Activated T-cell treated with anti-CD3 and anti-CD28 coated beads, Interleukin-2, amount 50 U/mL, for 48 hours (primary cell): ENCODE measurements around the gene PHF14.

Experiments
- DNase-seq, 2 experiments: peaks; one replicate each; pipeline ENCODE4 v3.0.0-alpha.2; 2020

Gene PHF14

DNA sequence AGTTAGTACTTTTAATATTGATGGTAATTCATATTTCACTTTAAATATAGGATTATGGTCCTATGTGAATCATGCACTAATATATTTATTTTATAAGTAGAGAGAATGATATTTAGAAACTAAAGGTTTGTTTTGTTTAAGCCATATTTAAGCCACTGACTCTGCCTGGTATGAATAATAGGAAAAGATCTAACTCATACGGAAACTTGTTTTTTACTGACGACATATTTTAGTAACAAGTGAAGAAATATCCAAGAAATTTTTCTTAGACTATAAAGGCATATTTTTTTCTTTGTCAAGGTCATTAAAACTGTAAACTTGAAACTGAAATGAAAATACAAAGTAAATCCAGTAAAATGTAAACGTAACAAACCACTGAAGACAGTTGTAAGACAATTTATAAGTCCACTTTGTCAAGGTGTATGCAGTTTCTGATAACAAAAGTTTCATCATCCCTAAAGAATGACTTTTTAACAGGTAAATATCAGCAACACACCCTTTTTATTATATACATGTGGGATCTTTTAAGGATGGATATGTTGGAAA lies 147.1 kb downstream of the PHF14 start:
- no peak for DNase-seq

DNA sequence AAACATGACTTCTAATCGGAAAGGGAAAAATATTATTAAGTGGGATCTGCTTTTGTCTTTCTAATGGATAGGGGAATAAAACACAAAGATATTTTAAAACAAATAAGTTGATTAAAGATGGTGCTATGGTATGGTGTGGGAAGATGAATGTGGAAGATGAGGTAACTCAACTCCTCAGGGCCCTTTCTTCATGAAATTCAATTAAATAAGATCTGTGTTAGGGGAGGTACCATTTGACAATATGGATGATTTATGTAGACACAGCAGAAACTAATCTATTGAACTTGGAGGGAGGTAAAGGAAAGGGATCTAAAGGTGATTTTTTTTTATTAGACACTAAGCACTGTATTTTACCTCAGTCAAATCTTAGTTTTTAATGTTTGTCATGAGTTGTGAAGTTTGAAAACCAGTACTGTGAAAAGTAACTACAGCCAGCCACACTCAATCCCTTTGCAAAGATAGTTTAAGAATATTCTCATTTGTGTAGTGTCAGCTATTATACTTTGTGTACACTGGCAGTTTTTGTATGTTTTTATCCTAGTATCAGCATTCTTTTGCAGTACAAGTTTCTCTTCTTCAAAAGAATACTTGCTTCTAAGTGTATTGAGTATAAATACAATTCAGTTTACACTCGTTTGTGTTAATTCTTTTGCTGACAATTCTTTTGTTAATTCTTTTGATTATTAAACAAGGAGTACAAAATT lies 151.3 kb downstream of the PHF14 start:
- no peak for DNase-seq

DNA sequence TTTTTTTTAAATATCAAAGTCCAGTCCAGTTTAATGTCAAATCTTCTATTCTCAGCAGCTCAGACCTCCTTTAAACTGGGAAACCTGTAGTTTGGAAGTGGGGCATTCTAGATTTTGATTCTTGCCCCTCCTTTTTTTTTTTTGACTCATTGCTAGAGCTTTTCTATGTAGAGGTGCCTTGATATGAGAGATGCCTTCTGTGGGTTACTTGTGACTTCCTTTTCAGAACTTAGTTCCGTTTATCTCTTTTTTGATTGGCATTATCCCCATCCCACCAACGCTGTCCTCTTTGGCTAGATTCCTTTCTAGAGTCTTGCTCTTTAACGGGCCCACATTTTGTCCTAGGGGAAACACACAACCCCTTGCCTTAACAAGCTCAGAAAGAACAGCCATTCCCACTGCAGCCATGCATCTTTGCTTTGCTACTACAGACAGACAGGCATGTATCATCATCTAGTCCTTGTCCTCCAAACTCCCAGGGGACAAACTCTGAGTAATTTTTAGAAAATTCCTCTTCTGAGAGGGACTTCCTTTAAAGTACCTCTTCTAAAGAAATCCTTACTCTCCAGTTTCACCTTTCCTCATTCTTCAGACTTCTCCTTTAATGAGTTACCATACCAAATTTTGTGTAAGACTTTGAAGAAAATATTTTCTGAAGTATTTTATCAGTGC lies 153.6 kb downstream of the PHF14 start:
- no peak for DNase-seq

DNA sequence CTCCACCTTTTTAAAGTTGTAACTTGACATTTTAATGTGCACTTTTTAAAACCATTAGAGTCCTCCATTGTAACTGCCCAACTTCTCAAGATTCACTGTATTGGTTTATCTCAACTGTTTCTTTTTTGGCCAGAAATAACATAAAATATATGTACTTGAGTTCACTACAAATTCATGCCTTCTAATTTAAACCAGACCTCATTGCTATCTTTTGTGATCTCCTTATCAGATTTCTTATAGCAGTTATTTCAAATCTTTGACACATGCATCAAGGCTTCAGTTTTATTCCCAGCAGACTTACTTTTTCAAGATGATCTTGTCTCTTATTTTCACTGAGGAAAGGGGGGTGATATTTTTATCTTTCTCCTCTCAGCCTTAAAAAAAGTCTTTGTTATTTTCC lies 154.3 kb downstream of the PHF14 start:
- DNase-seq: no peak

DNA sequence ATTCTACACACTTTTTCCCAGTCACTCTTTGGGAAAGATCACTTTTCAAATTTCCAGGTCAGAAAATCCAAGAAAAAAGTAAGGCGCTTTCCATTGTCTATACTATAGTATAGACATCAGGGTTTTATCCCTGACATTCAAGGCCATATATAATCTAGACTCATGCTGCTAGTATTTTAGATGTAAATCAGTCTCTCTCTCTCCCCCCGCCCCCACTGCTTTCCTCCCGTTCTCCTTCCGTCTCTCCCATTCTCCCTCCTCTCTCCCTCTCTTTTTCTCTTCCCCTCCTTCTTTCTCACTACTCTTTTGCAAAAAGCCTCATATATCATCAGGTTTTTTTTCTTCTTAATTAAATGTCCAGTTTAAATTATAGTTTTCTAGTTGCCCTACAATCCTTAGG lies 154.8 kb downstream of the PHF14 start:
- no peak for DNase-seq

DNA sequence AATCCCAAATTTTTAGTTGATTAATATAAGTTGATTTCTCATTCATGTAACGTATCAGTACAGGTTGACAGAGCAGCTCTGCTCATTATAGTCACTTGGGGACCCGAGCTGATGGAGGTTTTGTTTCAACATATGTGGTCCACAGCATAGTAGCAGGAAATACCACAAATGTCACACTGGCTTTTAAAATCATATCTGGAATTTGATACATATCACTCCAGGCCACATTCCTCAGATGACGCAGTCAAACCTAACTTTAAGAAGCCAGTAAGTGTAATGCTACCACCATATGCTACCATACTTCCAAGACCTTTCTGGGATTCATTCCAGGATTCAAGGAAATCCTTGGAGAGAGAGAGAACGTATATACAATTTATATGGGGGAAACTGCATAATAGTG lies 156.3 kb downstream of the PHF14 start:
- no peak for DNase-seq

DNA sequence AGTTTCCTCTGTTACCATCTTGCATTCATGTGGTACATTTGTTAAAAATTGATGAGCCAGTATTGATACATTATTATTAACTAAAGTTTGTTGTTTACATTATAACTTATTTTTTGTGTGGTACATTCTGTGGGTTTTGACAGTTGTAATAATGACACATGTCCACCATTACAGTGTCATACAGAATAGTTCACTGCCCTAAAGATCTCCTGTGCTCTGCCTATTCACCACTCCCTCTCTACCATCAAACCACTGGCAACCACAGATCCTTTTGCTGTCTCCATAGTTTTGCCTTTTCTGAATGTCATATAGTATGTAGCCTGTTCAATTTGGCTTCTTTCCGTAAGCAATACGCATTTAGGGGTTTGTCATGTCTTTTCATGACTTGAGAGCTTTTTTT lies 156.9 kb downstream of the PHF14 start:
- no peak for DNase-seq

DNA sequence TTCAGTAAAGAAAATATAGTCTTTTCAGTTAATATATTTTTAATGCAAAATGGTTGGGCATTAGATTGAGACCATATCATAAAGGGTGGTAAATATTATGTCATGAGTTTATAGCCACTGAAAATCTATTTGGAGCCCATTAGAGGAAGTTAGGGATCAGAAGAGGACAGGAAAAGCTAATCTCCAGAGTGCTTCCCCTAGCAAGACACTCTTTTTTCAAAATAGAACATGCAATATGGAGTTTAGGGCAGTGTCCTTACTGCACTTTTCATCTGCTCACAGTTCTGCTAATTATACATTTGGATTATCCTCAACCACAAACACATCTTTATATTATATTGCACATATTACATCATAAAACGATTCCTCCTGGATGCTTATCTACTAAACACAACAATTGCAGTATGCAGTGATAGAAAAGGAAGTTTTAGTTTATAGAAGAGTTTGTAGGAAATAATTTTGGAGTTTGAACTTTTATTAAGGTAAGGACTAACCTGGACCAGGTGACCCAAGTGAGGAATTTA lies 159.8 kb downstream of the PHF14 start:
- DNase-seq: no peak

DNA sequence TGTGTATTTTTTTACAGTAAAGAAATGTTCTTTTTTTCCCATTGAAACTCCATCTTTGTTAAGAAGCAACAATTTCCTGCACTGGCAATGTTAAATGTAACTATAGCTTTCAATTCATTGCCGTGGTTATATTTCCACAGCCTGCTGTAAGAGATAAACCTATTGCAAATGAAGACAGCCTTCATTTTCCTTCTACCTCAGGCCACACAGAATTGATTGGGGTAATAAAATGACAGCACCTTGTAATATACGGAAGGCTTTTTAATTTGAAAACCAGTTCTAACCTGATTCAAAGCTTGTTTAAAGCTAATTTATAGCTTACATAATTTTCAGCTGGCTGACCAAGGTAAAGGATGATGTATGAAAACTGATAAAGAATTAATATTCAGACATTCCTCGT lies 161.9 kb downstream of the PHF14 start:
- no peak for DNase-seq

DNA sequence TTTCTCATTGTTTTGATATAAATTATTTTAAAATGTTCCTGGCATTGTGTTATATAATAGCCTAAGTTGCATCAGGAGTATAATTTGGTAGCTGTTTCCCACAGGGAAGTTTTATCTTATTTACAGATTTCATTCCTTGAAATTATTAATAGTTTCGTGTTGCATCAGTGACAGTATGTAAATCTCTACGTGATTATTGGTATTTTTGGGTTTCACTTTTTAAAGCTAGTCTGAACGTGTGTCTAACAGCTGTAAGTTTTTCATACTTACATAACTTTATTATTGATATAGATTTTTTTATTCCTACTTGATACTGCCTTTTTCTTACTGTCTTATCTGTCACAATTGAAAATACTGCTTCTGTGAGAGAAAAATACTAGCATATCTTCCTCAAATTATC lies 167.9 kb downstream of the PHF14 start:
- DNase-seq: no peak

DNA sequence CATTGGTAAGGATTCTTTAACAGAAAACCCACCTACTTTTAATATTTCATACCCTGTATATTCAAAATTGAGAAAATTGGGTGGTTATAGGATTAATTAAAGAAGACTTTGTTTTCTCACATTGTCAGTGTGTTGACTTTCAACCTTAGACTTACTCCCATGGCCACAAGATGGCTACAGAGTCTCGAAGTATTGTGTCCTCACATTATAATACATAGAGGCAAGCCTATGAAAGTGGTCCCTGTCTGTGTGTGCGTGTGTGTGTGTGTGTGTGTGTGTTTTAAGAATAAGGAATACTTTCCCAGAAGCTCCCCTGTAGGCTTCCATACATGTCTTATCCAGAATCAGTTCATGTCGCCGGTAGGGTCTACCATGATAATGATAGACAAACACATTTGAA lies 180.0 kb downstream of the PHF14 start:
- DNase-seq: no peak

DNA sequence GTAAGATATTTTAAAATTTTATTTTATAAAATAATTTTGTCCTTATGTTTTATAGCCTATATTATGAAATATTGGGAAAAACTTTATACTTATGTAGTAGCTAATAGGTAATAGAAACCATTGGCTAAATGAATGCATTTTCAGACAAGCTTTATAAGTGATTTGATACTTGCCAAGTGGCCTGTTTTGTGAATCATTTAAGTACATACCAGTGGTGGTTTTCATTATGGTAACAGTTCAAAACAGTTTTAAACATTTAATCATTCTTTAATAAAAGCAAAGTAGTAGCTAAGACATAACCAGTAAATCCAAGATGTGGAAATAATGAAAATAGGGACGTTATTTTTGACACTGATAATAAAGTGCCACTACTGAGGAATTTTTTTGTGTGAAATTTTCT lies 182.2 kb downstream of the PHF14 start:
- DNase-seq: no peak

DNA sequence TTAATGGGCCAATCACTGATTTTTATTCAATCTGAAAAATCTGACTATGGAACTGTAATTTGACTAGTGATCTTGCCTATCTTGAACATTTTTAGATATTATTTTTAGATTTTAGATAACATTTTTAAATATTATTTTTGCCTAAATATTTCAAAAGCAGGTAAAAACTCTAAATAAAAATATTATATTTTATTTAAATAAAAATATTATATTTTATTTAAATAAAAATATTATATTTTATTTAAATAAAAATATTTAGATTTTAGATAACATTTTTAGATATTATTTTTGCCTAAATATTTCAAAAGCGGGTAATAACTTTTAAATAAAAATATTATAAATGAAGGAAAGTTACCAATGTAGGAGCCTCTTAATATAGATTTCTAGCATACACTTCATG lies 187.8 kb downstream of the PHF14 start:
- DNase-seq: no peak

DNA sequence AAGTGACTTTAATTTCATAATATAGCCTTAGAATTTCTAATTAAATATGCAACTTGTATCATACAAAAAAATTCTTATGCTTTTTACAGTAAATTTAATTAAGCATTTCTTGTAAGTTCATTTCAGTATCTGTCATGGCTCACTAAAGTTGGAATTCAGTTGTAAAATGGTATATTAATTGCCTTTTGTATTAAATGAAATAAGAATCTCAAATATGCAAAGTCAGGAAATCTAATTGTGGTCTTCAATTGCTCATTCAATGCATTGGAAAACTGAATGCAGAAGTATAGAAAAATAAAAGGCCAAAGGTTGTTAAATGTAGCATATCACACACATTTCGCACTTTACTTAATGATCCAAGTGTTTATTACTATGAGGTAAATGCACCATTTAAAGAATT lies 189.5 kb downstream of the PHF14 start:
- no peak for DNase-seq

DNA sequence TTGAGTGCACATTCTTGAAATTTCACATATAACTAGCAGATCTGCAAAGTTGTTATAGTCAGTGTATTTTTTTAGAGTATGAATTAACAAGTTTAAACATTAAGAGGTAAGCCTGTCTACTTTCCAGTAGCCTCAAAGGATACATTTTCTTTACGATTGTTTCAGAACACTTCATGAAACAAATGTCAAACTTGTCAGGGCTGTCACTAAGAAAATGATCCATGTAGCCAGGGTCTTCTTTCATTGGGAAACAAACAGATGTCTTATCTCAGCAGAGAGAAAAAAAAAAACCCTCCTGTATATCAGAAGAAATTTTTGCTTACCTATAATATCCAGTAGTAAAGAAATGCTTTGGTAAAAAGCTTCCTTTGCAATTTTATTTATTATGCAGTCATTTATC lies 192.4 kb downstream of the PHF14 start:
- no peak for DNase-seq

DNA sequence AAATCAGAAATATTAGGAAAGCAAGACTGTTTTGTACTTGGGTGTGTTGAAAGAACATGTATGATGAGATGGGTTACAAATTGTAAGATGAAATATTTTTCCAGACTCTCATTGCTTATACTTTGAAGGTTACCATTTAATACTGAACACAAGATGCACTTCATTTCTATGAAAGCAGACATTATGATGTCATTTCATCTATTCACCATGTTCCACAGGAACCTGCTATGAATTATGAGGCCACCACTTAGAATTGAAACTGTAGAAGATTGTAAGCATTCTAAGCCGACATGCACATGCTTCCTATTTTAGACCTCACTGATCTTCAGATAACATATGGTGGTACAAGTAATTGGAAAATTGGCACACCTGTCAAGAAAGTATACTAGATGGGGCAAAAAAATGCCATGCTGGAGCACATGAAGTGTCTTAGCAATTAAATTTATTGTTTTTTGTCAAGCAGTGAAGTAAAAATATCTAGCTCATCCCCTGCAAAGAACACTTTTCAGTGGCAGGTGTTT lies 195.0 kb downstream of the PHF14 start:
- DNase-seq: no peak

DNA sequence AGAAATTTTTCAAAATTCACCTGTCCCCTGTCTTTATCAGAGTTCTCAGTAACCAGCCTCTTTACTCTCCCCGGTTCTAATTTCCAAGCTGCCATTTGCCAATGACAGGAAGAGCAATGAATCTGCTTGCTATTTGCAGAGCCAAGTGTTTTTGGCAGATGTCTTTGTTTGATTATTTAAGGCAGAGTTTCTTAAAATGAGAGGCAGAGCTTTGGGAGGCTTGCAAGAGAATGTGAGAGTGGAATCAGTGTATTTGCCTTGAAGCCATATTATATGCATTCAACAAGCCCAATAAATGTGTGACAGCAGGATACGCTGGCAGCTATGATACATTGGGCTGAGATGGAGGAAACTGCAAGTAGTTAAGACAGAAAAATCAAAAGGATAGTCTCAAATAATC lies 196.5 kb downstream of the PHF14 start:
- DNase-seq: no peak

DNA sequence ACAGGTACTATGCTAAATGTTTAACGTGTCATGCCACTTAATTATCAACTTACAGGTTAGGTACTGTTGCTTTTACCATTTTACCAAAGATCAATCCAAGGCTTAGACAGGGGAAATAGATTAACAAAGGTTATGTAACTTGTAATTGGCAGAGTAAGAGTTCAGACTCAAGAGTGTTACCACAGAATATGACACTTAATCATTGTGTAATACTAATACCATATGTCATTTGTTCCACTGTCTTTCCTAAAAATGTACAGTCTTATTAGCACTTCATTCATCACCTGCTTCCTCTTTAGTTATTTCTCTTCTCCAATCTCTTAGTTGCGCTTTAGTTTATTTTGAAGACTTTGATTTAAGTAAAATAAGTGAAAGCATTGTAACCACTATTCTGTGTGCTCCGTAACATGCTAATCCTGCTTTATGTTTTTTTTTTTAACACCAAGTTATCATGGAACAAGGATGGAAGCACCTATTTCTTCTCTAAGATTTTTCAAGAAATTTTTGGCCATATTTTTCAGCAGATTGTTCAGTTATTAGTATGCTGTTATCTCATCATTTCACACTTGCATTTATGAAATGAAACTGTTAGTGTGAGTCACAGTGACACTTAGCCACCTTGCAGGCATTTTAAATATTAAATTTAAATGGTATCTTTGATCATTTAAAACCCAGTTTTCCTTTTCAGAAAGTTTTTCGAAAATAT lies 197.3 kb downstream of the PHF14 start:
- no peak for DNase-seq

DNA sequence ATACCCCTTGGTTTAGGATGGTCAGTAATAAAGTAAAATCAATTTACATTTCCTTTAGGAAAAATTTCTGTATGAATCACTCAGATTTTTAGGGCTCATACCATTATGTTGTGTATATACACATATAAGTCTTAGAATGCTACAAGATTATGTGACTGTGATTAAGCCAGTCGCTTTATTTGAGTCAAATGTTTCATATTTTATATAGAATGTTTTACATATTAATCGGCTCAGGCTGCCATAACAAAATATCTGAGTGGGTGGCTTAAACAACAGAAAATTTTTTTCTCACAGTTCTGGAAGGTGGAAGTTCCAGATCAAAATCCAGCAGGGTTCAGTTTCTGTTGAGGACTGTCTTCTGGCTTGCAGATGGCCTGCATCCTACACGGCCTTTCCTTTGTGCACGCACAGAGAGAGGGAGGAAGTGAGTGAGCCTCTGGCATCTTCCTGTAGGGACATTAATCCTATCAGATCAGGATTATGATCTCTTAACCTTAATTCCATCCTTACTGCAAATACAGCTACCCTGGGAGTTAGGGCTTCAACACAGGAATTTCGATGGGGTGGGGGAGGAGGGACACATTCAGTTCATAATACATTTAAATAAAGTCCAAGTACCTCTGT lies 198.0 kb downstream of the PHF14 start:
- no peak for DNase-seq

DNA sequence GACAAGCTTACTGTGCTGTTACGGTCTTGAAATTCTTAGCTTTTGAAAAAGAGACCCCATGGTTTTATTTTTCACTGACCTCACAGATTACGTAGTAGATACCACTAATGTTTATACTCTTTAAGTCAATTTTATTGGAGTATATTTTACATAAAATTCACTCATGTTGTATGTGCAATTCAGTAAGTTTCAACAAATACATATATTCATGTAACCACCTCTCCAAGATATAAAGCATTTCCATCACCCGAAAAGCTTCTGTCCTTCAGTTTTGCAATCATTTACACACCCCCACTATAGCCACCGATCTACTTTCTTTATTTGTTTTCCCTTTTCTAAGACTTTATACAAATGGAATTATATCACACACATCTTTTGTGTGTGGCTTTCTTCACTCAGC lies 199.2 kb downstream of the PHF14 start:
- no peak for DNase-seq

DNA sequence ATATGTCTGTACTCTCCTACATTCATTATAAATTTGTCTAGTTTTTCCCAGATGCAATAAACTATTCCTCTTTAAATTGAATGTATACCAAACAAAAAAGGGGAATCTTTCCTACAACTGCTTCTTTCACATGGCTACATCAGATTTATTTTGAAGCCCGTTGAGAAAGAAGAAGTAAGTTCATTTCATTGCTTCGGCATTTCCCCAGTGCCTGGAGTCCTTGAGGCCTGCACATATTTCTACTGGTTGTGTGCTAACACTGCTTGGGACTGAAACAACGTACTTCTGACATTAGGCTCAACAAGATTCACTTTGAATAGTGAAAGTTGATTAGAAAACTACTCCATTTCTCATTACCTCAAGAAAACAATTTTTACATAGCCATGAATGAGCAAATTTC lies 201.7 kb downstream of the PHF14 start:
- no peak for DNase-seq

DNA sequence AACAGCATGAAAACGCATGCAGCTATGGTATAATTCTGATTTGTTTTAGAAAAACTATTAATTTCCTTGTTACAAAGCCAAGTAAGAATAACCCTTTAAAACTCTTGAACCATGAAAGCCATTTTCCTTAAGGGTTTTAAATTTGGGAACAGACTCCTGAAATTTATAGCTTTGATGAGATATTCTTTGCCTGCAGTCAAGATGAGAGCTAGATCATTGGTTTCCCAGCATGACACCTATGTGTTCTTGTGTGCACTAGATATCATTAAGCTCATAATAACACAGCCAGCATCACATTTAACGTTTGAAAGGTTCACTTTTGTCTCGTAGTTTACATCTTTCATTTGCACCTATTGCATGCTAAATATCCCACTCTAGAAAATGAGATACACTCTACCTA lies 202.2 kb downstream of the PHF14 start:
- no peak for DNase-seq

DNA sequence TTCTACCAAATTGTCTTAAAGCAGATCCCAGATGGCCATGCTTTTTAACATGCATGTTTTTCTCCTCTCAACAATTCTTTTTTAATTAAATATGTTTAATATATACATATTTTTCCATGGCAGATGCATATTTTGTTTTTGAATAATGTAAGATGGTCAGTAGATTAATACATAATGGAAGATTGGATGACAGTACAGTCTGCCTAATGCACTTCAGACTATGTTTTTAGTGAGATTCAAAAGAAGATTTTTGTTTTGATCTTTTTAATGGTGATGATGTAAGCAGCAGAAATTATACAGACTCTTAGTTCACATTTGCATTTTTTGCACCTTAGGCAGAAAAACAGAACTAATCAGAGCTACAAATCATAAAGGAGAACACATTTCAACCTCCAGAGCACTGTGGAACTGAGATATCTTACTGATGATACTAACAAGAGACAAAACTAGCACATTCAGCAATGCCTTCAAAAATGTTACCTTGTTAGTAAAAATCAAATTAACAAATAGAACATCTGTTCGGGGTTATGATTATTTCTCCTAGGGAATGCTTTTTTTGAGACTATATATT lies 203.4 kb downstream of the PHF14 start:
- DNase-seq: no peak
